ENCODE results near the gene SKAP1.

DNA sequence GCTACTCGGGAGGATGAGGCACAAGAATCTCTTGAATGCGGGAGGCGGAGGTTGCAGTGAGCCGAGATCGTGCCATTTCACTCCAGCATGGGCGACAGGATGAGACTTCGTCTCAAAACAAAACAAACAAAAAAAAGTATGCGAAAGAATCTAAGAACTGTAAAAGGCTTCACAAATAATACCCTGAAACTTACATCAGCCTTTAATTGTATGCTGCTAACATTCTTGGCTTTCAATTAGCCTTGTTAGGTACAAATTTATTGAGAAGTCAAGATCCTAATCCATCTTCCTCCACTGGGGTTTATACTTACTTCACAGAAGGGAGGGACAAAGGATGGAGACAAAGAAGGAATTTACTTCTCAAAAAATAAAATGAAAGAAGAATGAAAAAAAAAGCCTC lies 239.1 kb downstream of the SKAP1 start:
- TF ChIP-seq, protein P1, sequence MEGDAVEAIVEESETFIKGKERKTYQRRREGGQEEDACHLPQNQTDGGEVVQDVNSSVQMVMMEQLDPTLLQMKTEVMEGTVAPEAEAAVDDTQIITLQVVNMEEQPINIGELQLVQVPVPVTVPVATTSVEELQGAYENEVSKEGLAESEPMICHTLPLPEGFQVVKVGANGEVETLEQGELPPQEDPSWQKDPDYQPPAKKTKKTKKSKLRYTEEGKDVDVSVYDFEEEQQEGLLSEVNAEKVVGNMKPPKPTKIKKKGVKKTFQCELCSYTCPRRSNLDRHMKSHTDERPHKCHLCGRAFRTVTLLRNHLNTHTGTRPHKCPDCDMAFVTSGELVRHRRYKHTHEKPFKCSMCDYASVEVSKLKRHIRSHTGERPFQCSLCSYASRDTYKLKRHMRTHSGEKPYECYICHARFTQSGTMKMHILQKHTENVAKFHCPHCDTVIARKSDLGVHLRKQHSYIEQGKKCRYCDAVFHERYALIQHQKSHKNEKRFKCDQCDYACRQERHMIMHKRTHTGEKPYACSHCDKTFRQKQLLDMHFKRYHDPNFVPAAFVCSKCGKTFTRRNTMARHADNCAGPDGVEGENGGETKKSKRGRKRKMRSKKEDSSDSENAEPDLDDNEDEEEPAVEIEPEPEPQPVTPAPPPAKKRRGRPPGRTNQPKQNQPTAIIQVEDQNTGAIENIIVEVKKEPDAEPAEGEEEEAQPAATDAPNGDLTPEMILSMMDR (IDR thresholded peaks at IDR 0.05; ENCODE audit: low read length), result no peak
- TF ChIP-seq EZH2 (optimal IDR thresholded peaks at IDR 0.05; ENCODE audit: low read depth, low read length), result no peak
